Measurements from ENCODE around the gene CDC14A.
"Not testable (repeated sequence)": the region's sequence is repeated elsewhere in the genome, so short reads cannot be mapped to it uniquely, and the experiment has no call there.

The CDC14A gene

DNA sequence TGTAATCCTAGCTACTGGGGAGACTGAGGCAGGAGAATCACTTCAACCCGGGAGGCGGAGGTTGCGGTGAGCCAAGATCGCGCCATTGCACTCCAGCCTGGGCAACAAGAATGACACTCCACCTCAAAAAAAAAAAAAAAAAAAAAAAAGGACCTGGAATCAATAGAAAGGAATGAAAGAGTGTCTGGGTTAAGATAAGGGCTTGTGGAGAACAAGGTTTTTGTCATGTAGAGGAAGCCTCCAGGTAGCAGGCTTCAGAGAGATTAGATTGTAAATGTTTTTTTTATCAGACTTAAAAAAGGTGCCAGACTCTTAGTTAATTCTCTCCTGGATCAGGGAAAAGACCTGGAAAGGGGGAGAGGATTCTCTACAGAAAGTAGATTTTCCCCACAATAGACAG lies 14.4 kb upstream of the CDC14A start:
- DNase-seq, result not testable (repeated sequence)

DNA sequence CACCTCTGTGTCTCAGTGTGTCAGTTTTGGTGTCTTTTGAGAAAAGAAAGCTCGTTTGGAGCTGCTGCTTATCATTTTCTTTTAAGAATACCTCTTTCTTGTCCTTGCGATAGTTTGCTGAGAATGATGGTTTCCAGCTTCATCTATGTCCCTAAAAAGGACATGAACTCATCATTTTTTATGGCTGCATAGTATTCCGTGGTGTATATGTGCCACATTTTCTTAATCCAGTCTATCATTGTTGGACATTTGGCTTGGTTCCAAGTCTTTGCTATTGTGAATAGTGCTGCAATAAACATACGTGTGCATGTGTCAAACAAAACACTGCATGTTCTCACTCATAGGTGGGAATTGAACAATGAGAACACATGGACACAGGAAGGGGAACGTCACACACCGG lies 12.6 kb upstream of the CDC14A start:
- DNase-seq, result not testable (repeated sequence)

- DNase-seq, result no peak
Measured at GRCh38 chr1:100340494-100340893, 11.8 kb upstream of the CDC14A start.

DNA sequence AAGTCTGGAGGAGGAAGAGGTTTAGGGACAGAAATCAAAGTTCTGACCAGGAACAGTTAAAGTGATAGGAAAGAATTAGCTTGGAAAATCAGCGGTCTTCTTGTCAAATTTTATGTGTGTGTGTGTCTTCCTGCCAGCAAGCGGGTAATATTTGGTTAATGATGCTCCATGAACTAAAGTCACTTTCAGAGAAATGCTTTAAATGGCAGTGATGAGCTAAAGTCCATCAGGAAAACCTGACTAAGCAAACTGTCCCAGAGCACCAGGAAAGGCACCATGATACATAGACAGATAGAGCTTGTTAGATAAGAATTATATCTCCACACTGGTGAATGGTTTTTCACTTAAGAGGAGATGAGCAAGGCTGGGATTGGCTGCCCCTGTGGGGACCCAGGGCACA lies 10.0 kb upstream of the CDC14A start:
- no peak for DNase-seq

DNA sequence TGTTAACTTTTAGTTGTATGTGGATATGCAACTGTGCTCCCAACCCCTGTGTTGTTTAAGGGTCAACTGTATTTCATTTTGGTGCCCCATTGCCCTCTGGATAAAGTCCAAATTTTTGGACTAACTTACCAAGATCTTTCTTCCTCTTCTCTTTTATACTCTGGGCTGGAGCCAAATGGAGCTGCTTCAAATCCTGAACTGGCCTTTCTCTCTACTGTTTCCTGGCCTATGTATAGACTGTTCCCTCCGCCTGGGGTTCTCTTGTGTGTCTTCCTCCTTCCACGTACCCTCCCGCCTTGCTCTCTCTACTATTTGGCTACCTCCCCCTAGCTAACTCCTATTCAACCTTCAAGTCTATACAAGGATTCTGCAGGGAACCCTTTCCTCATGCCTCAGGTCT lies 8.4 kb upstream of the CDC14A start:
- DNase-seq, result peak in 3 of 4 experiments; percentile 4 to 36 (median 25)

DNA sequence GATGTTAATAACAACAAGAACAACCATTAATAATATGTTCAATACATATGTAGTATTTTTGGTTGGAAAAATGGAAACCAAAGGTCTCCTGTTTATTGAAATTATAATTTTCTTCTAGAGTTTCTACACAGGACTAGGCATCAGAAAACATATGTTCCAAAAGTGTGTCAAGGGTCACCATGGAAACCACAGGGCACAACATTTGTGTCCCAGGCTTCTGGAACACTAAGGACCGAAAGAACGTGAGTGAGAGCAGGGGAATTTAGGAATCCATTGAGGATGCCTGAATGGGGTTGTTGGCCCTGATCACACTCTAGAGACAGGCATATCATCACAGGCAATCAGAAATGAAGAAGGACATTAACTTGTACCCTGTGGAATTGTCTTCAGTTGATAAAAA lies 7.5 kb upstream of the CDC14A start:
- DNase-seq, result no peak

DNA sequence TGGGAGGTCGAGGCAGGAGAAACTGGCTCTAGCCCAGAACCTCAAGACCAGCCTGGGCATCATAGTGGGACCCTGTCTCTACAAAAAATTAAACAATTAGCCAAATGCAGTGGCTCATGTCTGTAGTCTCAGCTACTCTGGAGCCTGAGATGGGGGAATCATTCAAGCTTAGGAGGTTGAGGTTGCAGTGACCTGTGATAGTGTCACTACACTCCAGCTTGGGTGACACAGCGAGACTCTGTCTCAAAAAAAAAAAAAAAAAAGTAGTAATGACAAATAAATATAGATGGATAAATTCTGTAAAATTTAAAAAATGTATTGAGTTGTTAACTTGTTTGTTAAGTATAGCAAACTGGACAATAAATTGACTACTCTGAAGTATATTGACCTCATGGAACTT lies 5.9 kb upstream of the CDC14A start:
- DNase-seq, result no peak

- no peak for DNase-seq
Measured at GRCh38 chr1:100347009-100347966, 5.0 kb upstream of the CDC14A start.

DNA sequence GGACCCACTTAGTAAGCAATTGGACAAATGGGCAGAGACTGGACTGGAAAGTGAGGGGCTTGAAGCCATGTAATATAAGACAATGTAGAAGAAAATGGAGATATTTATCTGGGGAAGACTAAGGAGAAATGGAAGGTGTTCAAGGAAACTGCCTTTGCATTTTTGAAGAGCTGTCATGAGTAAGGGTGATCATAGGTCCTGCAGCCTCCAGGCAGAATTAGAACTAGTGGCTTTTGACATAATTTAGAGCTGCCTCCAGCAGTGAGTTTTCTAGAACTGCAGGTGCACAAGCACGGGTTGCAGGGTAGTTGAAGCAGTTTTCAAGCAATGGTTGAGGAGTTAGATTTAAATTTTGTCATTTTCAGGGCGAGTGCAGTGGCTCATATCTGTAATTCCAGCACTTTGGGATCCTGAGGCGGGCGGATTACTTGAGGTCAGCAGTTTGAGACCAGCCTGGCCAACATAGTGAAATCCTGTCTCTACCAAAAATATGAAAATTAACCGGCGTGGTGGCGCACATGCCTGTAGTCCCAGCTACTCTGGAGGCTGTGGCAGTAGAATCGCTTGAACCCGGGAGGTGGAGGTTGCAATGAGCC lies 3.7 kb upstream of the CDC14A start:
- no peak for DNase-seq

GRCh38 chr1:100349246-100349645 lies 3.1 kb upstream of the CDC14A start:
- no peak for DNase-seq

DNA sequence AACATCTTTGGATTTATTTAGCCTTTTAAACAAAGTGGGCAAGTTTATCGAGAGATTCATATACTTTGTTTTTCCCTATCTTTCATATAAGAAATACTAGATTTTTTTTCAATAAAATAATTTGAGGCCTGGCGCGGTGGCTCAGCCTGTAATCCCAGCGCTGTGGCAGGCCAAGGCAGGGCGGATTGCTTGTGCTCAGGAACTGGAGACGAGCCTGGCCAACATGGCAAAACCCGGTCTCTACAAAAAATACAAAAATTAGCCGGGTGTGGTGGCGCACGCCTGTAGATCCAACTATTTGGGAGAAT lies 1.6 kb upstream of the CDC14A start:
- no peak for DNase-seq

- DNase-seq, result peak; percentile 85 to 94 (median 92)
Measured at GRCh38 chr1:100351095-100351887, 1.0 kb upstream of the CDC14A start.

DNA sequence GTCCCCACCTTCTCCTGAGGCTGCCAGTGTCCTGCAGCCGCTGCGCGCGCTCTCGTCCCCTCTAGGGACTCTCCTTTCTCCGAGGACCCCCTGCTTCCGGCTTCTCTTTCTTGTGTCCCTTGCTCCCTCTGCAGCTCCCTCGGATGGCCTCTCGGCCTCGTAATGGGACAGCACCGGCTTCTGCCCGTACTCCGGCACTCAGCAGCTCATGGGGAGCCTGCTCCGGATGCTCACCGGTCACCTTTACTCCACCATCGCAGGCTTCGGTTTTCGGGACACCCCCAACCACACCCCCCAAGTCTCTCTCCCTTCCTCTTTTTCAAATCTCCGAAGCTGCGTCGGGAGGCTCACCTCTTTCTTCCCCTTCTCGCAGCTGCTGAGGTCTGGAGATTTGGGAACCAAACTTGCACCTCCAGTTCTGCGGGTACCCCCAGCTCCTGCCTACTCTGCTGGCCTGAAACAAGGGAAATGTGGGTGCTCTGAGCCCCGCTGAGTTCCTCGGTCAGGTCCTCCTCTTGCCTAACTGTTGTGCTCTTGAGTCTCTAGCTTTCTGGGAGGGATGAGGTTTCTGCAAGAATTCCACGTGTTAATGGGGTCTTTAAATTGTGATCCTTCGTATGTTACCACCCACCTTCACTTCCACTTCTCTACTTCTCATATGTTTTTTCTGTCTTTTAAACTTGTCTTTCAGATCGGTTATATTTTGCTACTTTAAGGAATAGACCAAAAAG lies 930 bp downstream of the CDC14A start:
- peak; percentile 5 to 45 (median 36) for DNase-seq

DNA sequence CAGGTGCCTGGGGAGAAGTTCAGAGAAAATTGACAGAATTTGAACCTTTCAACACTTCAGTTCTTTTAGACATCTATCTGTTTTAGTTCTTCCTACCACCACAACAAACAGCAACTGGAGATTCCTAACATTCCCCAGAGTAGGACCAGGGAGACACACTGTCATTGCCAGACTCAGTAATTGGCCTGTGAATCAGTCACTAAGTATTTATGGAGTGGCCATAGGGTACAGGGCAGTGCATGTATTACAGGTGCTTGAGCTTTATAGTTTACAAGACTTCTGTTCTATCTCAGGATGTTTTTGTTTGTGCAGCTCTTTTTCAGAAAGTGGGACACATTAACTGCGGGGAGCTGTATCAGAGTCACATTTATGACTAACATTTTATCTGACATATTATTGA lies 1.7 kb downstream of the CDC14A start:
- DNase-seq, result no peak

- no peak for DNase-seq
Measured at GRCh38 chr1:100354971-100355394, 2.7 kb downstream of the CDC14A start.

GRCh38 chr1:100358210-100358609 lies 5.9 kb downstream of the CDC14A start:
- DNase-seq, result peak in 1 of 4 experiments; percentile 7

DNA sequence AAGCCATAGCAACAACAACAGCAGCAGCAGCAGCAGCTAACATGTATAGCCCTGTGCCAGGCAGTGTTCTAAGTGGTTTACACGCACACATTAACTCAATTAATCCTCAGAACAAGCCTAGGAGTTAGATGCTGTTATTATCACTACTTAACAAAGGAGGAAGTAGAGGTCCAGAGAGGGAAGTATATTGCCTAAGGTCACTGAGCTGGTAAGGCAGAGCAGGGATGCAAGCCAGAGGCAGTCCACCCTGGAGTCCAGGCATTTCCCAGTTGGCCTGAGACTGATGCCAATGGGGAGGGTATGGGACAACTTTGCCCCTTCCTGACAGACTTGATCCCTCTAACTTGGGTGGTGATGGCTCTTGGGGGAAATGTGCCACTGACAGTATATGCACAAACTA lies 6.8 kb downstream of the CDC14A start:
- peak; percentile 40 to 76 (median 68) for DNase-seq

DNA sequence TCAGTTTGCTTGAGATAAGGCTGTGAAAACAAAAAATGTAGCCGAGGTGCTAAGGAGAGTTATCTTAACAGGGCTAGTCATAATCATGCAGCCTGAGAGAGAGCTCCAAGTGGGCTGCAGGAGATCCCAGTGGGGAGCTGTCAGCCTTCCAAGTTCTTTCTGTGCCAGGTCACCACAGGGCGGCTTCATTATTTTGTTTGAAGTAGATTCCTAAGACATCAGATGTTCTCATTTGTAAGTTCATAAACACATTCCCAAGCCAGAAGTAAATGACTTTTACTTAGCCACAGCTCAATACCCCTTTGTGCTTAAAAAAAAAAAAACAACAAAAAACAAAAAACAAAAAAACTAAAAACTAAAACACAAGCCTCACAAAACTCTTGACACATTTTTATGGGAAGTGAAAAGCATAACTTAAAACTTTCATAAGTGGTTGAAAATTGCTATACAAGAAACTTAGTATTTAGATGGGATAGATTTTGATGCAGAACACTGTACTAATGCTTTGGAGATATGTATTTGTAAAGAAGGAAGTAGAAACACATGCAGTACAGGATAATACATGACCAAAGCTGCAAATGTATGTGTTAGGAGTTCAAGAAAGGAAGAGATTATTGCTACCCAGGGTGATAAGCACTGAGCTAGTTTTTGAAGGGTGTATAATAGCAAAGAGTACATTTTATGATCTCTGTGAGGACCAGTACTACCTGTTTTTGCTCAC lies 8.6 kb downstream of the CDC14A start:
- peak in 2 of 4 experiments; percentile 5 to 6 for DNase-seq

- no peak for DNase-seq
Measured at GRCh38 chr1:100361511-100362089, 9.3 kb downstream of the CDC14A start.

DNA sequence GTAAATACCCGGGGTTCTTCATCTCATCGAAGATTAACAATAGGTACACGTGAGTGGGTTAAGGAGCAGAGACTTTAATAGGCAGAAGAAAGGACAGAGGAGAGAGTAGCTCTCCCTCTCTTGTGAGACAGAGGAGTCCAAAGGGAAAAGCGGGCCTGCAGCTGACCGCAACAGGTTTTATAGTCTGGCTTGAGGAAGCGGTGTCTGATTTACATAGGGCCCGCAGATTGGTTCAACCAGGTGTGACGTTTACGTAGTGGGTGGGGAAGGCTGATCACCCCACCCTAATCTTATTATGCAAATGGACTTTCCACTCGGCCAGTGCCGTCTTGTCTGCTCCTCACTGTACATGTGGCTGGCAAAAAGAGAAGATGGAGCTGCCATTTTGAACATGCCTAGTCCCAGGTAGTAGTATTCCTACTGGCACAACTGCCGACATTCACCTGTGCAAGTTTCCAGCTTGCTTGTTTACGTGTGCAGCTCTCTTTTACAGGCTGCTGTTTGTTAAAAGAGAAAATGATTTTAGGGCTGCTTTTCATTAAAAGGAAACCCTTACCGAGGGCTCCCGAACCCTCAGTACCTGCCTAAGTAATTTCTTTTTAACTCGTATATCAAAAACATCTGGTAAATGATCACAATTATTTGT lies 10.6 kb downstream of the CDC14A start:
- no peak for DNase-seq

DNA sequence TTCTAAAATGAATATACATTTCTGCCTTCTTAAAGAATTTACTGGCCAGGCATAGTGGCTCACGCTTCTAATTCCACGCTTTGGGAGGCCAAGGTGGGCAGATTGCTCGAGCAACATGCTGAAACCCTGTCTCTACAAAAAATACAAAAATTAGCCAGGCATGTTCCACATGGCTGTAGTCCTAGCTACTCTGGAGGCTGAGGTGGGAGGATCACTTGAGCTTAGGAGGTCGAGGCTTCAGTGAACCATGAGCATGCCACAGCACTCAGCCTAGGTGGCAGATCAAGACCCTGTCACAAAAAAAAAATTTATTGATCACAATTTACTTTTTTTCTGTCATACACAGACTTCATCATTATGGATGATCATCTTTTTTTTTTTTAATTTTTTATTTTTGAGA lies 11.5 kb downstream of the CDC14A start:
- no peak for DNase-seq
